DMS153 treated with DMSO at 0.1 percent for 48 hours (cell line): Measurements from ENCODE around the gene PRKN.

ENCODE experiments used
- DNase-seq: peaks from one replicate; lab custom pipeline; 2025; ENCODE audit not compliant: unreplicated experiment; lab: John Stamatoyannopoulos, UW

Gene PRKN

DNA sequence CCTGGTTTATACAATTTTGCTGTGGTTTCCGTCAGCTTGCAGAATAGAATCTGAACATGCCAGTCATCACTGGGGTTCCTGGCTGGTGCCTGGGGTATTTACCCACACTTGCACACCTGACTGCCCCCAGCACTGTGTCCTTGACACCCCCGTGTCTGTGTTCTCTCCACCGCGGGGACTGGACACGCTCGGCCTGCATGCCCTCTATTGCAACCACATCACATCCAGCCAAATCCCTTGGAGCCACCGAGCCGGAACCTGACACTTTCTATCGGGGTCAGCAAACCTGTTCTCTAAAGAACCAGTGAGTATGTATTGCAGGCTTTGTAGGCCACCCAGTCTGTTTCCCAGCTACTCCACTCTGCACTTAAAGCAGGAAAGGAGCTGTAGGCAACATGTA is 527.5 kb downstream of the PRKN start:
- no peak for DNase-seq

DNA sequence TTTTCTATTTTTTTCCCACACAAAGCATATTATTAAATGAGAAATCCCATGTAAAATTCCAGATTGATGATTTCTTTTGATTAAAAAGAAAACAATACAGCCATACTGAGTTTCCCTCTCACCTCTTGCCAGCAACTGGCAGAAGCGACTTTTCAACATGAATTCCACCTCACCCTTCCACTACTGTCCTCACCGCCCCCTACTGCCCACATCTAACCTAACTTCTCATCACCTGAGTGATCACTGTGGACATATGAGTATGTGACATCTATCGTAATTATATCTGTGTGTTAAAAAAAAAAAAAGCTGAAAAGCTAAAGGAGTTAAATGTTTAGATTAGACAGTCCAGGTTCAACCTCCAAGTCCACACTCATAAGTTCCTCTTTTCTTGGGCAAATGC is 528.6 kb downstream of the PRKN start:
- no peak for DNase-seq

DNA sequence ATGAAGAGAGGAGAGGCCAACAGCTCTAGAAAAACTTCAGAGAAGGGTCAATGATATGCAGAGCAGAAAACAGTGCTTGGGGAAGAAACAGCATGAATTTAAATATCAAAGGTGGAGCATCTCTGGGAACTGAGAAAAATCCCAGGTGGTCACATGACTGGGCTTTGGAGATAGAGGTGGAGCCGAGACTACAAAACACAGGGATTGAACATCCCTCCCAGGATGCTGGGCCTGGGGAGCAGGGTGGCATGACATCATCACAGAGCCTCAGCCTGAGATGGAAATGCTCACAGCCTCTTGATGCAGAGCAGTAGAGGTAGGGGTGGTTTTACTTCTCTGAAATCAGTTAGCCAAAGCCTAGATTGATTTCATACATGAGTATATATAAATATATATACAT is 529.5 kb downstream of the PRKN start:
- DNase-seq: no peak

DNA sequence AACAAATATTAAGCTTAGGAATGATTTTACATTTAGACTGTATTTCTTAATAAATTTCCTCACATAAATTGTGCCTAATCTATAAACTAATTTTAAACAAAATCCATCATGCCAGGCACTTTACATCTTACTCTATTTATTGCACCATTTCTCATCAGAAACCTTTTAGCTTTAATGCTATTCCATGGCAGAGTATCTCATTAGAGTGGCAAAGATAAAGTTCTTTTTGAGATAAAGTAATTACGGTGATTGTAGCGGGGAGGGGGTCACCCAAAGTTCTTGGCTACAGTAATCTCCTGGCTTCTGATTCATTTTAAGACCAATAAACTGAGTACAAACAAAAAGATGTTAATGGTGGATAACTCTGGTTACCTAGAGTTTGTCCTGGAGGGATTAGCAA is 532.1 kb downstream of the PRKN start:
- no peak for DNase-seq

DNA sequence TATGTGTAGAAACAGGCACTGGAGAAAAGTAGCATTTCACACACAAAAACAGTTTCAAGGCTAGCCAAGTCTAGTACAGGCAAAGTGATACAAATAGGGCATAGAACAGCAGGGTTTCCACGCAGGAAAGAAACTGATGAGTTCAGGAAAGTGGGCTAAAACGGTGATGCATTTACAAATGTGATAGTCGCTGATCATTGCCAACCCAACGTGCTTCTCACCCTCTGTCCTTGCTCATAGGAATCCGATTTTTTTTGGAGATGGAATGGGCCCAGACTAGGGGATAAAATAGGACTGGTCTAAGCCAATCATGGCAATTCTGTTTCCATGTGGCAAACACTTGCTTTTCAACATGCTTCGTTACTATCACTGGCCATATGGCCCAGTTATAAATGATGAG is 536.6 kb downstream of the PRKN start:
- DNase-seq: no peak

DNA sequence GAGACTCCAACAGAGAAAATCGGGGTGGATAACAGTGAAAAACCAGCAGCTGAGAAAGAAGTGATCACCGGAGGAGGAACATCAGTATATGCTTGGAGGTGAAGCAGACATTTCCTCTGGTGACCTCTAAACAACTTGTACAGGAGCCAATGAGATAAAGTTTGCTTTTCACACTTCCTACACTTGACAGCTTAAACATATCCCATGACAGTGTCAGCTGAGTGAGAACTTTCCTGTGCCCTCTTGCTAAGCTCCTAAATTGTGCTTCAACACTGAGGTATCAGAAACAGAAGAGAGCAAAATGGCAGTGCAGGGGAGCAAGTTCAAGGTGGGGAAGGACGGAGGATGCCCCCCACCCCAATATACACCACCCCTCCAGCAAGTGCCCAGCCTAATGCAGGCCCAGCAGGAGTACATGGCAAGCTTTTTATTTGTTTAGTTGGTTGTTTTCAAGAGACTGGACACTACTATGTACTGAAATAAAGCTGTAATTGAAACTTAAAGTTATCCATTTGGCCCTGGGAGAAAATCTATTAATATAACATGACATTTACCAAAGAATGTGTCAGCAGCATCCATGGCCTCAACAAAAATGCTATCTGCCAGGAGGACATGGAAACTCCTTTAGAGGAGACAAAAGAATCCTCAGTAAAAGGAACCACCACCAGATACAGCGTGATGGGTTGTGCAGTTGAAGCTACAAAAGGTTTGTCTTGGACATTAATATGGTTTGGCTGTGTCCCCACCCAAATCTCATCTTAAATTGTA is 540.2 kb downstream of the PRKN start:
- no peak for DNase-seq

DNA sequence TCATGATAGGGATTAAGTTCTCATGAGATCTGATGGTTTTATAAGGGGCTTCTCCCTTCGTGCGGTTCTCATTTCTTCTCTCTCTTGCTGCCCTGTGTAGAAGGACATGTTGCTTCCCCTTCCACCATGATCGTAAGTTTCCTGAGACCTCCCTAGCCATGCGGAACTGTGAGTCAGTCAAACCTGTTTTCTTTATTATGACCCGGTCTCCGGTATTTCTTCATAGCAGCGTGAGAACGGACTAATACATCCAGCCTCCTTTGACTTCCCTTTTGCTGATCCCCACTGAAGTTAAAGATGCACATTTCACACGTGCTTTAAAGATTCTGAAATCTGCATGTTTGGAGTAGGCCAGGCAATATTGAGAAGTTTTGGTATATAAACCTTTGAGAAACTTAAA is 543.1 kb downstream of the PRKN start:
- no peak for DNase-seq

DNA sequence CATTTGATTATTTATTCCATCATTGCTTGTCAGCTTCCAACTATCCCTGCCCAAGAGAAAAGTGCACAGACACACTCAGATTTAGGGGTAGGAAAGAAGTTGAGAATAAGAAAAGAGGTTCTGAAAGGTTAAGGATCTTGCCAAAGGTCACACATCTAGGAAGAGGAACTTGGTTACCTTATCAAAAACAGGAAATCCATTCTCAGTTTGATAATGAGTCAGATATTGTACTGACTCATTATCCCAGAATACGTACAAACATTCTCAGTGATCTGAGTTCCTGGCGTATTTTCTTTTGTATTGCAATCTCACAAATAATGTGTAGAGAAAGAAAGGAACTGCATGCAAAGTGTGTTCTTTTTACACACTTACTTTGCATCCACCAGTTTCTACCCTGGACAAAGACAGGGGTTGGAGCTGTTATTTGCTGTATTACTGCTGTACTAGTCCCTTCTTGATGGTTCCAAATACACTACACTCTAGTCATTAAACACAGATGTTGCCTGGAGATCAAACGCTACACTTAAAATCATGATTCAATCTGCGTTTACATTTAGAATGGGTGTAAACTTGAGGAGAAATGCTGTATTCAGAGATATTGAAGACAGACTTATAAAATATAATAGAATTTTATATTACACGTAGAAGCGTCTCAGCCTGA is 545.7 kb downstream of the PRKN start:
- DNase-seq: no peak

DNA sequence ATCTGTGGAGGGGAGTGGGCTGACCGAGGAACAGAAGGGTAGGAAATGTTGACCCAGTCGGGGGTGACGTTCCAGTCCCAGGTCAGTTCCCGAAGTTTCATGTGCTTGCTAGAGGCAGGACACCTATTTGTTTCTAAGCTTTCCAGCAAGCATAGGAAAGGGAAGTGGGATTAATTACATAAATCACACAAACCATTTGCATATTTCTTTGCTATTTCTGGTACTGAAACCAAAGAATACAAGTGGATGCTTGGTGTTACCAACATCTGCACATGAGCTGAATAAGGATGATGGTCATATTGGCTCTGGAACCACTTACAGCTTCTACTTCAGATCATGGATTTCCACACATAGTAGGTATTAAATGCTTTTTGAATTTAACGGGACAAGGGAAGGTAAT is 546.5 kb downstream of the PRKN start:
- DNase-seq: no peak

DNA sequence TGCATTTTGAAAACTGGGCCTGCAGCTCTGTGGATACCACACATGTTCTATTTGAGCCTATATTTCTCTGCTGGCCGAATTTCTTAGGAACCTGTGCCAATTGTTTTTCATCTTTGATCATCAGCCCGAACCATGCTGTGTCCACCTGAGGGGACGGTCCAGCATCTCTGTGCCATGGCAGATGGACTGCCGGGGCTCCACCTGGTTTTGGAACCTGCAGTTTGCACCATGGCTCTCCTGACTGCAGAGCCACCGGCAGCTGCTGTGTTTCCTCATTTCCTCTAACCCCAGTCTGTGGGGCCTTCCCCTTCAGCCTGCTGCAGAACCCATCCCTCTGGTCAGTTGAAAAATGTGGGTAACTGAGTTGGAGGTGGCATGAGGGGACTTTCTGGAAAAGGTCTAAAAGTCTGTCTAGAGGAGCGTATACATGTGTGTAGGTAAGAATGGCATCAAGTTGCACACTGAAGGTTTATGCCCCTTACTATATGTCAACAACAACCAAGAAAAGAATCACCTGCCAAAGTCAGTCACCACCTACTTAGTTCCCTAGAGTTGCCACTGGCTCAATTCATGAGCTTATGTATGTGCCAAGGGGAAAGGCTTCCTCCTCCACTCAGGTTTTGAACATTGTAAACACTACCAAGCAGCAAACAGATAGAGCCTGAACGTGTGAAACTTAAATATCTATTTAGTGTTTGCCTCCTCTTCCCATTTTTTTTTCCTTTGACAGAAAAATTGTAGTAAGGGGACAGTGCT is 548.2 kb downstream of the PRKN start:
- no peak for DNase-seq

DNA sequence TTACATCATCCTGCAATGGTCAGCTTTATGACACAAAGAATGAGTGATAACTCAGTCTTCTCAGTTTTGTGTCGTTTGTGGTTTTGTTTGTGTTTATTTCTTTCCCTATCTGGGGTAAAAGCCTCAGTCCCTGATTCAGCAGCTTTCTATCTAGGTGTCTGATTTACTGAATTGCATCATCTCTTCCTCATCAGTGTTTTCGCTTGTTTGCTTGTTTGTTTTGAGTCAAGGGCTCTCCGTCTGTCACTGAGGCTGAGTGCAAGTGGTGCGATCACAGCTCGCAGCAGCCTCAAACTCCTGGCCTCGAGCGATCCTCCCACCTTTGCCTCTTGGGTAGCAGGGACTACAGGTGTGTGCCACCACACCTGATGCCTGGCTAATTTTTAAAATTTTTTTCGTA is 548.9 kb downstream of the PRKN start:
- DNase-seq: no peak

DNA sequence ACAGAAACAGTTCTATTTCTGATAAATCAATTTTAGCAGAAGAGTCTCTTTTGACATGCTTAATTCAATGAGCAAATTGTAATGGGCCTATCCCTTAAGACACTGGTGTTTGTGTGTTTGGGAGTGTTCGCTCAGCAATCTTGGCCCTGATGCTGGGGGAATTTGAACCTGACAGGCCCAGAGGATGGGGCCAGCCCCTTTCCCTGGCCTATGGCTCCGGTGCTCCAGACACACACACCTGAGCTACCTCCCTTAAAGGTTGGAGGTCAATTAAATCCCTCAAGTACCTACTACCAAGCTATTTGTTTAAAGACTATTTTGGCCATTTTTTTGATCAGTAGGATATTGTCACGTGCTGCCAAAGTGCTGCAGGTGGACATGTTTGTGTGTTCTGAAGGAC is 549.3 kb downstream of the PRKN start:
- DNase-seq: no peak

DNA sequence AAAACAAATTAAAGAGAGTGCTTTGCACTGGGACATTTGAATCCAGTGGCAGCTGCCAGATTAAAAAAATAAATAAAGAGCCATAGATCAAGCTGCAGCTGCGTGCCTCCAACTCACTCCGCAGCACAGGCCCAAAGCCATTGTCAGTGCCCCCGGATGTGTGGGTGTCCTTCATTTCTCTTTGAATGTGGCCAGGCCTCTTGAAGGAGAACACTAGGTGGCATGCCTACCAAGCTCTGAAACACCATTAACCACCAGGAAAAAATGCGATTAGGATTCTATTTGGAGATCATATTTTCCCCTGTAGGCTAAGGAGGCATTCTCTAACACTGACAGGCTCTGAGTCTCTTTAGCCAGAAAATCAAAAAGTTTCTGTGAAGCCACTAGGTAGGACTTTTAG is 549.8 kb downstream of the PRKN start:
- DNase-seq: no peak

DNA sequence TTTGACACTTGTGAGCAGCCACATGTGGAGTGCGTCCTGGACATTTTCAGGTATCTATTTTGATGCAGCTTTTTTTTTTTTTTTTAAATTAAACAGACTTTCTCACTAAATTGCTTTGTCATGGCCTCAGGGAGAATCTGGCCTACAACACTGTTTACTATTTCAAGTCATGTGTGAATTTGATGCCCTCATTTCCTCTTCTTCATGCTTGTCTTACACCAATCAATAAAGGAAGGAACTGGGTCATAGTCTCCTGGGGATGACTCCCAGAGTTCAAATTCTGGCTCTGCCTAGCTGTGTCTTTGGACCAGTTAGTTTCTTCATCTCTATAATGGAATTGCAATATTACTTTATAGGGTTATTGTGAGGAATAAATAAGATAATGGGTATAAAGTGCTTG is 554.1 kb downstream of the PRKN start:
- no peak for DNase-seq

DNA sequence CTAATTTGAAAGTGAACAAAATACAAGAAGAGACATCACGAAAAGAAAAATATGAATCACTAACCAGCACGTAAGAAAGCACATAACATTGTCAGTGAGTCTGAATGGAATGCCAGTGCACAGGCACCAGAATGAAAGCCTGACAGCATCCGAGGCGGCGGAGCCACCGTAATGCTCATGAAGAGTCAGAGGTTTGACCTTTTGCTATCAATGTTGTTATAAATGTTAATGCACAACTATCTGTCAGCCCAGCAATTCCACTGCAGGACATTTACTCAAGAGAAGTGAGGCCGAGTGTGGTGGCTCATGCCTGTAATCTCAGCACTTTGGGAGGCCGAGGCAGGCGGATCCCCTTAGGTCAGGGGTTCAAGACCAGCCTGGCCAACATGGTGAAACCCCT is 562.1 kb downstream of the PRKN start:
- no peak for DNase-seq

DNA sequence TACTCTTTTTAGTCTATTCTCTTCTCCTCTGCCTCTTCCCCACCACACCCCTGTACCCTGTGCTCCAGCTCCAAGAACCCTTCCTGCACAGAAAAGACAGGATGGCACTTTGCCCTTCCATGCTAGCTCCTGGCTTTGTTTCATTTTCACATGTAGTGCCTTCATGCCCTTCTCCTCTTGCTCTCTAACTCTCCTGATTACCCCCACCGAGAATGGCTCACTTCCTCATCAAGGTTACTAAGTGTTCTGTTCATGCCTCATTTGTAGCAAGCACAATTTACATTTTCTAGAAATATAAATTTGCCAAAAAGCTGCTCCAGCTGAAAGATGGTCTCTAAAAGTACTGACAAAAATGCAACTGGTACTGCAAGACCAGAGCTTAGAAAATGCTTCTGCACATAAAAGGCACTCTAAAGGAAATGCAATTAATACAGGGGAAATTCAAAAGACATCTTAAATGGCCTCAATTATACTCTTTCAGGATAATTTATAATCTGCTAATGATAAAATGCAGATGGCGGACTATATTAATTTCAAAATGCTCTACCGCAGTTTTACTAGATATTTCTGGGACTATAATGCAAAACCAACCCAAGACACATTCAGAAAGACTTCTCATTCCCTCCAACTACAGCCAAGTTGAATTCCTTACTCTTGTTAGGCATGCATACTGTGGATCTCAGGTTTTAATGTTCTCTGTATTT is 570.2 kb downstream of the PRKN start:
- no peak for DNase-seq

DNA sequence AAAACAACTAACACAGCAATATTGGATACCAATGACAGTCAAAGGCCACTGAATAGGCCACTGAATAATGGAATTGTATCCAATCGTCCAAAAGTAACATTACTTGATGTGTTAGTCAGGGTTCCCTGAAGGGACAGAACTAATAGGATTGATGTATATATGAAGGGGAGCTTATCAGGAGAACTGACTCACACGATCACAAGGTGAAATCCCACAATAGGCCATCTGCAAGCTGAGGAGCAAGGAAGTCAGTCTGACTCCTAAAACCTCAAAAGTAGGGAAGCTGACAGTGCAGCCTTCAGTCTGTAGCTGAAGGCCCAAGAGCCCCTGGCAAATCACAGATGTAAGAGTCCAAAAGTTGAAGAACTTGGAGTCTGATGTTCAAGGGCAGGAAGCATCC is 571.4 kb downstream of the PRKN start:
- DNase-seq: no peak

DNA sequence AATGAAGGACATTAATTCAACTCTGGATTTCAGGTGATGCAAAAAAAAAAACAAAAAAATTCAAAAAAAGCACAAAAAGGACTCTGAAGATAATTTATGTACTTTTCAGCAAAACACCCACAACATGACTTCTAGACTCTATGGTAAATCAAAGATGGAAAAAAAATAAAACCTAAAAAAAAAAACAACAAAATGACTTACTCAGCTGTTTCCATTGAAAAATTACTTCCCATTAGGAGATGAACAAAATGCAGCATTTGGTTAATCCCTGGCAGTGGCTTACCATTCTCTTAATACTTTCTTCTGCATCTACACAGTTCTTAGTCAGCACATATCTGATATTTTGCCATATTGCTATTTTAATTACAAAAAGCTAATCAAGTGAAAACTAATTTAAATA is 572.6 kb downstream of the PRKN start:
- DNase-seq: no peak

DNA sequence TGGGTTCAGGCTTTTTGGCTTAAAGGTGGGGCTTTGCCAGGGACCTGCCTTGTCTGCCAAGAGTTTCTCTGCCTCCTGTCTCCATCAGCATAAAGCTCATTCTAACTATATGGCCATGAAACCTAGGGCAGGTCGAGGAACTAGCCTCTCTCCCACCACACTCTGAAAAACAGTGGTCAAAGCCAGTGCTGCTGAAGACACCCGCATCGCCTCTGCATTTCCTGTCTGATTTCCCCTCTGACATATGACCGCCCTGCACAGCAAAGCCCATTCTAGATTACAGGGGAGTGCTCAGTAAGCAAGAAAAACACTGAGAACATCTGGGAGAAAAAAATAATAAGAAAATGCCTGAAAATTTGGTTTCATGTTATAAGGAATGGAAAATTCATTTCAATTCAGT is 573.6 kb downstream of the PRKN start:
- no peak for DNase-seq

DNA sequence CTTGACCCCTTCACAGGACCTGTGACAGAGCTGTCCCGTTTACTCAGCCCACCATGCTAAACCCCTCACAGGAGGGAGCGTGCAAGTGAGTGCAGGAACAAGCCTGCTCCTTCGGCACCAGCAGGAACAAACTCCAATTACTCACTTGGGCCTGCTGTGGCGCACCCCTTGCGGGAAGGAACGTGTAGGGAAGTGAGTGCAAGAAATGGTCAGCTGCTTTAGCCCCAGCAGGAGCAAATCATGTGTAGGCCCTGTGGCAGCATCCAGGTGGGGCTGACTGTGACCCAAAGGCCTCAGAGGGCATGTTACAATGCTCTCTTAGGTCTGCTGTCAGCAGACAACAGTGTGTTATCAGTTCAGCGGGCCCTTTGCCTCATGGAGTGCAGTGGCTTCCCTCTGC is 574.4 kb downstream of the PRKN start:
- DNase-seq: no peak

DNA sequence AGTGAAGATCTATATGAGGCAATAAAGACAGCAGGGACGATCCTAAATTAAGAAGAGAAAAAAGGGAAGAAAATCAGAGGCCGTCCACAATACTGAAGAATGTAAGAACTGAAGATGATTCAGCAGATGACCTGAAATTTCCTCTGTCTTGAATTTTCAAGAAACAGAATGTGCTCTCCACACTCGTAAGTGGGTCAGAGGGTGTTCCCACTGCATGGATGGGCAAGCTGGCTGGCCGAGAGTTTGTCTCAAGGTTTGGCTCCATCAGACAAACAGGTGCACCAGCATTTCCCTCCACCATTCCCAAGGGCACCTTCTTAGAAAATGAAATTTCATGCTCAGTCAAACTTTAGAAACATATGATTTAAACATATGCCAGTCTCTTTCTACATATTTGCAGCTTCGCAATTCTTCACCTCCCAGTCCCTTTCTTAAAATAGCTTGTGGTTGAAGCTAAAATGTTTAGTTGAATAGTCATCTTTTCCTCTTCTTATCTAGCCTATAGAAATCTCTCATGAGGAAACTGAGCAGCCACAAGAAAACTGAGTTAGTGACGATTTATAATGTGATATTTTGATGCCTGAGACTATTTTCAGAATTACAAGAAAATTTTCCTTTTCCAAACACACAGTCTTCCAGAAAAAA is 576.4 kb downstream of the PRKN start:
- DNase-seq: no peak
